Measurements from ENCODE around the gene NUDT1. TPM values are rescaled to one million over a fixed set of nuclear protein-coding genes. Genes with fewer than 3 reads are reported as not detected.

Gene NUDT1
- total and polyA plus RNA-seq, 2 donors (not counting 3 experiments of a cell fraction or from before 2014, with no cell fraction given) = 23.9 to 25.9 TPM

DNA sequence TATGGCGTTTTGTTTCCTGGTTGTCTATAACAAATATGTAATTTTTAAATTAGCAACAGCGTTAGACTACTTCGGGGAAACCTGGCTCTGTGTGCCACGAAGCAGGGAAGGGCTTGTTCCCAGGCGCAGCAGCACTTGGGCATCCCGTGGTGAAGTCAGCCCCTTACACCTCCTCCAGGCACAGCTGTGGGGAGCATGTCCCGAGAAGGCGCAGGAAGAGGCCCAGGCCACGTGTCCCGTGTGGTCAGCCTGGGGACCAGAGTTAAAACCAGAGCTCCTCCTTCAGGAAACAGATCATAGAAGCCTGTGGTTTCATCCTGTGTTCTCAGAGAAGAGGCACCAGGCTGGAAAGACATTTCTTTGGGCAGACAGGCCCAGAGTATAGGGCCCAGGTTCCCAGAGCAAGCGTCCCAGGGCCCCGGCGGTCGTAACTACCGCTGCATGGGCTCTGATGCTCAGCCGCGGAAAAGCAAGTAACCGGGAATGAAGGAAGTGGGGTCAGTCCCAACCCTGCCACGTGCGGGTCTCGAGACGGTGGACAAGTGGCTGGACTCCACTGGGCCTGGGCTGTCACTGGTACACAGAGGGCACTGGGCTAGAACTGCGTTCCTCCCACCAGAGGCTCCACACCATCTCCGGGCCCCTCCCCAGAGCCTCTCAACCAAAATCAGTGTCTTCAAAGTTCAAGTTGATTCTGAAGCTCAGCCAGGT lies 7.1 kb downstream of the NUDT1 start:
- no peaks in the 10 kb centered on the region for H3K79me2 ChIP-seq (ENCODE audit: control insufficient read depth, insufficient read depth, low read length)
- CTCF ChIA-PET = interaction anchor here (0.7 to 4.4 kb wide), 16 partner anchors 9 to 116 kb away, joined by 3 to 69 read pairs (median 5); partner anchors contain the start of gene MAD1L1
- H3K4me3 ChIP-seq (replicated peaks in 1 of 3; ENCODE audit: insufficient read depth in 1 of 3, low read depth in 1 of 3, low read length in 3 of 3) = no peak overlapping the region
- H2AFZ ChIP-seq (ENCODE audit: low read depth, low read length) = peak overlapping the region; percentile 39
- dilution Hi-C loops (cut with MboI; ENCODE audit: extremely low pct_ligation_motif_present, low sequenced_read_pairs) = no loop called here
- no peaks in the 10 kb centered on the region for H3K9me1 ChIP-seq (replicated peaks; ENCODE audit: control insufficient read depth, extremely low read depth, insufficient read depth, low read length)
- peaks cover 17% of the 10 kb centered on the region for H3K4me1 ChIP-seq (ENCODE audit: control insufficient read depth, extremely low read depth, insufficient read depth, low read length)
- FAIRE-seq = peak; percentile 99
- BruUV-seq (replicated peaks) = TSS peak; percentile 72
- peak overlapping the region; percentile 90 for H3K27ac ChIP-seq (ENCODE audit: insufficient read depth, low read depth, low read length)
- H3K27me3 ChIP-seq (ENCODE audit: control insufficient read depth in 2 of 2, insufficient read depth in 2 of 2, low read length in 2 of 2) = no peaks in the 10 kb centered on the region
- peak overlapping the region; percentile 49 for H3K4me2 ChIP-seq (ENCODE audit: insufficient read depth, low read length)
- H3K9ac ChIP-seq (replicated peaks; ENCODE audit: extremely low read depth, insufficient read depth, low read length) = peak overlapping the region; percentile 59
- no peaks in the 10 kb centered on the region for H4K20me1 ChIP-seq (replicated peaks; ENCODE audit: control insufficient read depth, extremely low read depth, insufficient read depth, low read length)
- peak; percentile 82 for DNase-seq (ENCODE audit: low read depth, low spot score)
- POLR2A ChIA-PET = interaction anchor here (1.3 kb wide), 1 partner anchor 105 kb away, joined by 3 read pairs; no protein-coding TSS in a partner anchor
- peaks cover 0 to 4% of the 10 kb centered on the region in 2 experiments for H3K36me3 ChIP-seq (ENCODE audit: control insufficient read depth in 2 of 2, extremely low read depth in 1 of 2, insufficient read depth in 2 of 2, low read length in 2 of 2)
- no peaks in the 10 kb centered on the region for H3K9me3 ChIP-seq (replicated peaks; ENCODE audit: control insufficient read depth, insufficient read depth, low read length)
- TF ChIP-seq, protein P1, sequence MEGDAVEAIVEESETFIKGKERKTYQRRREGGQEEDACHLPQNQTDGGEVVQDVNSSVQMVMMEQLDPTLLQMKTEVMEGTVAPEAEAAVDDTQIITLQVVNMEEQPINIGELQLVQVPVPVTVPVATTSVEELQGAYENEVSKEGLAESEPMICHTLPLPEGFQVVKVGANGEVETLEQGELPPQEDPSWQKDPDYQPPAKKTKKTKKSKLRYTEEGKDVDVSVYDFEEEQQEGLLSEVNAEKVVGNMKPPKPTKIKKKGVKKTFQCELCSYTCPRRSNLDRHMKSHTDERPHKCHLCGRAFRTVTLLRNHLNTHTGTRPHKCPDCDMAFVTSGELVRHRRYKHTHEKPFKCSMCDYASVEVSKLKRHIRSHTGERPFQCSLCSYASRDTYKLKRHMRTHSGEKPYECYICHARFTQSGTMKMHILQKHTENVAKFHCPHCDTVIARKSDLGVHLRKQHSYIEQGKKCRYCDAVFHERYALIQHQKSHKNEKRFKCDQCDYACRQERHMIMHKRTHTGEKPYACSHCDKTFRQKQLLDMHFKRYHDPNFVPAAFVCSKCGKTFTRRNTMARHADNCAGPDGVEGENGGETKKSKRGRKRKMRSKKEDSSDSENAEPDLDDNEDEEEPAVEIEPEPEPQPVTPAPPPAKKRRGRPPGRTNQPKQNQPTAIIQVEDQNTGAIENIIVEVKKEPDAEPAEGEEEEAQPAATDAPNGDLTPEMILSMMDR (IDR thresholded peaks at IDR 0.05; ENCODE audit: extremely low read depth in 1 of 2, insufficient read depth in 1 of 2, low read depth in 1 of 2, low read length in 2 of 2) = no peak
- peak; percentile 24 for TF ChIP-seq JUN (IDR thresholded peaks at IDR 0.05; ENCODE audit: borderline replicate concordance, insufficient read depth, insufficient read length, low read depth)
- TF ChIP-seq POLR2AphosphoS5 (IDR thresholded peaks at IDR 0.05; ENCODE audit: insufficient read depth, low read depth, low read length) = peak; percentile 59
- TF ChIP-seq MYC (IDR thresholded peaks at IDR 0.05; ENCODE audit: low read depth, low read length) = peak; percentile 78
- TF ChIP-seq, protein P2, sequence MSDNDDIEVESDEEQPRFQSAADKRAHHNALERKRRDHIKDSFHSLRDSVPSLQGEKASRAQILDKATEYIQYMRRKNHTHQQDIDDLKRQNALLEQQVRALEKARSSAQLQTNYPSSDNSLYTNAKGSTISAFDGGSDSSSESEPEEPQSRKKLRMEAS (IDR thresholded peaks at IDR 0.05; ENCODE audit: insufficient read depth, insufficient read length) = peak; percentile 97
- peak; percentile 44 for TF ChIP-seq POLR2A (IDR thresholded peaks at IDR 0.05; ENCODE audit: low read depth, low read length)
- TF ChIP-seq FOS (IDR thresholded peaks at IDR 0.05; ENCODE audit: borderline replicate concordance, insufficient read depth, low read length) = peak; percentile 14
- no peak for TF ChIP-seq GATA2 (IDR thresholded peaks at IDR 0.05; ENCODE audit: insufficient read depth, insufficient read length, low read depth, low read length)
- no peak for TF ChIP-seq EZH2 (IDR thresholded peaks at IDR 0.05; ENCODE audit: borderline replicate concordance, low read depth, low read length, severe bottlenecking)
- intact Hi-C loops (cut with micrococcal nuclease) = loop anchor here (1.0 kb wide), 1 partner anchor 65 kb away; the partner anchor contains the start of gene SNX8

Measured in endothelial cell of umbilical vein (primary cell).